ENCODE data around the gene PIGT.

Gene PIGT

DNA sequence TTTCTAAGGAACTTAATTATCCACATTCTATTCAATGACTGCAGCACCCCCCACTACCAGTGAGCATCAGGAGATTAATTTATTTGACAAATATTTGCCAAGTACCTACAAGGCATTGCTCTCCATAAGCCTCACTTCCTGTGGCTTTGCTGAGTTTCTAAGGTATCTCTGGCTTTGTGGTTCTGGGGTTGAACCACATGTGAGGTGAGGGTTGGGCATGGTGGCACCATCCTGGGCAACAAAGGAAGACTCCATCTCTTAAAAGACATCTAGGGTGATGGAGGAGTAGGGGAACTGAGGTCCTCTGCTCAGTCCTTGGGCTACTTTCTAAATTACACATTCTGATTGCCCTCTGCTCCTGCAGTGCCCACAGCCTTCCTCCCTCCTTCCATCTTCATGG, 28.1 kb downstream of the PIGT start:
- no peak for TF ChIP-seq CTCF (IDR thresholded peaks at IDR 0.05; ENCODE audit: control extremely low read depth, extremely low read depth, low read depth, missing control alignments)
- CTCF ChIA-PET = interaction anchor here (1.0 to 3.7 kb wide), 9 partner anchors 26 to 327 kb away, joined by 3 to 22 read pairs (median 5); partner anchors contain the start of genes DBNDD2 and SYS1
- DNase-seq (ENCODE audit: extremely low spot score) = no peak
- POLR2A ChIA-PET = no interaction called here

DNA sequence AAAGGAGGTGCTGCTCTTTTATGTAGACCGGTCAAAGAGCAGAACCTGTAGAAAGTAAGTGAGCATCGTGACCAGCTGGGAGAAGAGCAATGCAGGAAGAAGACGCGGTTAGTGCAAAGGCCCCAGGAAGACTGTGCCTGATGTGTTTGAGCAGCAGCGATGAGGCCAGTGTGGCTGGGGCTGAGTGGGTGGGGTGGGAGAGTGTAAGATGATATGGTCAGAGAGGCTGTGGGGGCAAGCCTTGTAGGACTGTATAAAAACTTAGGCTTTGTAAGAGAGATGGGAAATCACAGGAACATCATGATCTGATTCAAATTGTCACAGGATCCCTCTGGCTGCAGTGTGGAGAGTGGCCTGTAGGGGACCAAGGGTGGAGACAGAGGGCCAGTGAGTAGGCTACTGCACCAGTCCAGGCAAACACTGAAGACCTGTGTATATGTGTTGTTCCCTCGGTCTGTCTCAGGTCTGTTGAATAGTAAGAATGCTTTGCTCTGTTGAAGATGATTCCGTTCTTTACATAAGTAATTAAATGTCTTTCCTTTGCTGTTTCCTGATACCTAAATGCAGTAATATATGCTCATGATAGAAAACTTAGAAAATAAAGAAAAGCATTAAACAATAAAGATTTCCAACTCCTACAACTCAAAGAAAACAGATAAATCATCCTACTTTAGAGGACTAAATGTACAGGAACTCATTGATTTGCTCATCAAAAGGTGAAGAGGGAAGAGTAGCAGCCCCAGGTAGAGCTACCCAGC, 30.0 kb downstream of the PIGT start:
- peak; percentile 54 for TF ChIP-seq CTCF (IDR thresholded peaks at IDR 0.05; ENCODE audit: control extremely low read depth, extremely low read depth, low read depth, missing control alignments)
- ChIA-PET POLR2A (no interaction called here), CTCF (interaction anchor here (0.7 to 8.7 kb wide), 13 partner anchors 8 to 350 kb away, joined by 3 to 74 read pairs (median 4); partner anchors contain the start of gene SYS1)
- DNase-seq (ENCODE audit: extremely low spot score) = peak; percentile 52

DNA sequence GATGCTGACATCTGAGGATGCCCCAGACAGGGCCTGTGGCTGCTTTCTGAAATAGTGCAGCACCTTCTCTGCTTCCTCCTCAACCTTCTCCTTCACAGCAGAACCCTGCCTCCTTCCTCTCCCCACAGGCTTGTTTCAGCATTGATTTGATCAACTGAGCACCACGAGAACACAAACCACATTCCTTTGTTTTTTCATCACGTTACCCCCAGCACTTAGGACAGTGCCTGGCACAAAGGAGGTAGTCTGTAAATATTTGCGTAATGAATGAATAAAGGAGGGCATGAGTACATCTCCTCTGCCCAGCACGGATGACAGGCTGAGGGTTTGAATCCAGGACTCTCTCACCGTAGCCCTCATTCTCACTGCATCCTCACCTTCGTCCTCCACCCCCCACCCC, 32.3 kb downstream of the PIGT start:
- ChIA-PET POLR2A (no interaction called here), CTCF (interaction anchor here (3.2 to 11.8 kb wide), 4 partner anchors 10 to 128 kb away, joined by 12 to 120 read pairs (median 56); partner anchors contain the start of gene SYS1)
- TF ChIP-seq CTCF (IDR thresholded peaks at IDR 0.05; ENCODE audit: control extremely low read depth, extremely low read depth, low read depth, missing control alignments) = no peak
- no peak for DNase-seq (ENCODE audit: extremely low spot score)

GRCh38 chr20:45449528-45449927, 33.6 kb downstream of the PIGT start:
- ChIA-PET CTCF (interaction anchor here (0.8 to 11.8 kb wide), 28 partner anchors 8 to 322 kb away, joined by 3 to 120 read pairs (median 6); partner anchors contain the start of genes PIGT, SDC4 and SYS1), POLR2A (no interaction called here)
- TF ChIP-seq CTCF (IDR thresholded peaks at IDR 0.05; ENCODE audit: control extremely low read depth, extremely low read depth, low read depth, missing control alignments) = no peak
- DNase-seq (ENCODE audit: extremely low spot score) = no peak

DNA sequence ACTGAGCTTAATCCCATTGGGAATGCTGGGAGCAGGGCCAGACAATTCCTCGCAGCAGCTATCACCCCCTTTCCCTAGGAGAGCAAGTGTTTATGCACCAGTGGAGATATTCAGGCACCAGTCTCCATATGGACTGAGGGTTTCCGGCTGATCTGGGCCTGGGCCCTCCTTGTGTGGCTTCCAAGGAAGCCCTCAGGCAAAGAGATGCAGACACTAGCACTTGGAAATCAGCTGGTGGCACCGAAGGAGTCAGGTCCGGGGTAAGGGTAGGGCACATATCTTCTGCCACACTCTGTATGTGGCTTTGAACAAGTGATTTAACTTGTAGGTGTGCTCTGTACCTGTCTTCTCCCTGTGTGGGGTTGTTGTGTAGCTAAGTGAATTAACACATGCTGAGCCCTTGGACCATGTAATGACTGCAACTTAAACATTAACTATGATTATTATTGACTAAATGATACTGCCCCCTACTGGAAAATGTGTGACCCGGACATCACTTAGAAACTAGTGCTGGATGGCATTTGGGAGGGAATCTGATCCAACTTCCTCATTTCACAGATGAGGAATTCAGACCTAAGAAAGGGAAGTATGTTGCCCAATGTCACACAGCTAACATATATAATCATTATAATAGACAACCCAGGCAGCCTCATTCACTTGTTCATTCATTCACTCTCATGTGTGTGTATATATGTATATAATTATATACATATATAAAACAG, 34.3 kb downstream of the PIGT start:
- peak; percentile 32 for DNase-seq (ENCODE audit: extremely low spot score)
- TF ChIP-seq CTCF (IDR thresholded peaks at IDR 0.05; ENCODE audit: control extremely low read depth, extremely low read depth, low read depth, missing control alignments) = peak; percentile 49
- CTCF ChIA-PET = interaction anchor here (0.5 to 11.8 kb wide), 31 partner anchors 7 to 346 kb away, joined by 3 to 120 read pairs (median 5); partner anchors contain the start of genes PIGT, SDC4 and SYS1
- POLR2A ChIA-PET = no interaction called here

GRCh38 chr20:45452238-45452637, 36.3 kb downstream of the PIGT start:
- ChIA-PET POLR2A (no interaction called here), CTCF (interaction anchor here (0.9 to 11.8 kb wide), 8 partner anchors 13 to 357 kb away, joined by 3 to 120 read pairs (median 32); partner anchors contain the start of gene SYS1)
- no peak for DNase-seq (ENCODE audit: extremely low spot score)
- TF ChIP-seq CTCF (IDR thresholded peaks at IDR 0.05; ENCODE audit: control extremely low read depth, extremely low read depth, low read depth, missing control alignments) = no peak

Data from GM10248 (cell line).